Measurements from ENCODE around the gene AMER2. TPM values are rescaled to one million over a fixed set of nuclear protein-coding genes. Genes with fewer than 3 reads are reported as not detected.

Gene AMER2
- polyA plus RNA-seq, 3 donors: 0.31 to 0.43 (median 0.40) TPM

GRCh38 chr13:25153736-25154135 lies 18.4 kb downstream of the AMER2 start:
- DNase-seq: no peak

GRCh38 chr13:25151626-25152195 lies 20.4 kb downstream of the AMER2 start:
- no peak for DNase-seq

GRCh38 chr13:25149711-25150110 lies 22.4 kb downstream of the AMER2 start:
- no peak for DNase-seq

- no peak for DNase-seq
Observed at GRCh38 chr13:25148402-25148771, 23.7 kb downstream of the AMER2 start.

- DNase-seq: no peak
Observed at GRCh38 chr13:25147638-25148401, 24.3 kb downstream of the AMER2 start.

DNA sequence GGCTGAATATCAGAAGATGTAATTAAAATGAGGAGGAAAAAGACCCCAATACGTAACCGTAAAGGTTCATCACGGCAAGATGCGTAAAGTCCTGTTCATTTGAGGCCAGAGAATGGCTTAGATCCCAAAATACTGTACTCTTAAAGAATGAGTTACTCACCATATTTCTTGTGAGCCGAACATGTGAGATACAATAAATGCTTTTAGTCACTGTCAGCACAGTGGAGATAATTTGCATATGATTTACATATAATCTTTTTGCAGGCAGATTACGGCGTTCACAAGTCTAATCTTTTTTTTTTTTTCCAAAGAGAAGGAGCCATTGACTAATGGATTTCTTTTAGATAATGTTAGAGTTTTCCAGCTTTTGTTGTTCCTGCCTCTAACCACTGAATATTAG lies 28.4 kb downstream of the AMER2 start:
- DNase-seq: no peak

DNA sequence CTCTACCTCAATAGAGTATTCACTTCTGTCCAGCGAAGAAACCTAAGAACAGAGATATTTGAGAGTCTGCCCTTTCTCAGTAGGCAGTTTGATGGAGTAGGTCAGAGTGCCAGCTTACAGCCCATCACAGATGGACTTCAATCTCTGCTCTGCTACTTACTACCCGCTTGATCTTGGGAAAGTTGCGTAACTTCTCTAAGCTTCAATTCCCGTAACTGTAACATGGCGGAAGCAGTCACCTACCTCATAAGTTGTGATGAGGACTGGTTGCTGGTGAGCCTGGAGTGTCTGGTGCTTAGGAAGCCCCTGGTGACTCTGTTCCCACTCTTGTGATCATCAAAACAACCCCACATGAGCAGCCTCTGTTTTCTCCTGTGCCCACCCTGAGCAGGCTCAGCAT lies 31.0 kb downstream of the AMER2 start:
- DNase-seq: no peak

DNA sequence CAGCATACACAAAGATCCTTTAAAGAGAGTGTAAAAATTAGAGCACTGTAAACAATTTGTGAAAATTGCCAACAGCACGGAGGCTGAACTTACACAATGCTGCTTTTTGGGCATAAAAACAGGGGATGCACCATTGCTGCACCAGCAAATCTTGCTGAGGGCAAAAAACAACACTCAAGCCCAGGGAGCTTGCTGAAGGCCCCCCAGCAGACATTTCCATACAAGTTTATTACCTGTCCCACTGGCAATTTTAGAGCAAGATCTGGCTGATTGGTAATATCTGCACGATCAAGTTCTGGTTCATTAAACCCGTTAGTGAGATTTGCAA lies 34.3 kb downstream of the AMER2 start:
- no peak for DNase-seq

DNA sequence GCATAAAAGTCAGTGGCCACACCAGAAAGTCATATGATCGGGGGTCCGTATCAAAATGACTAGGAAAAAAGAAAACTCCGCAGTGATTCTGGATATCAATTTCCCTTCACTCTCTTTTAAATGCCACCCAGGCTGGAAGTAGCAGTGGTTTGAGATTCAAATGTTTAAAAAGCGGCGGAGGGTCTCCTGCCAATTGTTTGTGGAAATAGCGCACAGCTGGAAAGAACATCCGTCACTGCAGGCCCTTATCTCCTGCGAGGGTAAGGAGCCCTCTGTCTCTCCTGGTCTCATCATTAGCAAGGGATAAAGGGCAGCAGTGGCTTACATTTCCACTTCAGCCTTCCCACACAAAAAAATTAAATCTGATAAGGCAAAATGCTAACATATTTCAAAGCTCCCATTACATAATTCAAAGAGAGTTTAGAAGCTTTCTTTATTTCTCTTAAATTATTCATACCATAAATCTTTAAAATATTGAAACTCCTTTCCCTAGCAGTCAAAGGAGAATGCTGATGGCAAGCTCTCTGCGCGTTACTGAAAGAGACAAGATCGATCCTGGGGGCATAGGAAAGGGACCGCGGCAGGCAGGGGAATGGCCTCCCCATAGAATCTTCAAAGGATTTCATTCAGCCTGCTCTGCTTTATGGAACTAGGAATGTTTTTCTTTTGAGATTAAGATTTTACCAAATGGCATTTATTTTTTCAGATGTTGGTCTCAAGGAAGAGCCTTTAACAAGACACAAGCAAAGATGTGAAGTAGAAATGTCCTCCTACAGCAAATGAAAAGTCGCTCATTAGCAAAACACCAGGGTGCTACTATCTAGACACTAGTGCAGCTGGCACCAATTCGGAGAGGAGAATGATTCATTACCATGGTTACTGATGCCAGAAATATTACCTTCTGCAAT lies 35.0 kb downstream of the AMER2 start:
- no peak for DNase-seq

DNA sequence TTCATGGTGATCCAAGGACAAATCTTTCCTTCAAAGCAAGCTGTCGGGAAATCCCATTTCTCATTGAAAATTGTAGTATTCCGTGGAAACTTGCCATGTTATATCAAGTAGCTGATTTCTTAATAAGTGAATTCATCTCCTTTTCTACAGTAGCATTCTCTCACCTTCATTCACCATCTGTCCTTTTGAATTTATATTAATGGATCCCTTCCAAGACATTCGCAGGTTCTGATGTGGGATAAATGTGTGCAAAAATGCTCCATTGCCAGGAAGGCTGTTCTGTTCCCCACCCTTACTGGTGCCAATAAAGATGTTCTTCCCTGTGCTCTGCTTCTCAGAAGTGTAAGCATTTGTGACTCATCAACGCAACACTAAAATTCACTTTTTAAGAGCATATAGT lies 36.2 kb downstream of the AMER2 start:
- DNase-seq: no peak

DNA sequence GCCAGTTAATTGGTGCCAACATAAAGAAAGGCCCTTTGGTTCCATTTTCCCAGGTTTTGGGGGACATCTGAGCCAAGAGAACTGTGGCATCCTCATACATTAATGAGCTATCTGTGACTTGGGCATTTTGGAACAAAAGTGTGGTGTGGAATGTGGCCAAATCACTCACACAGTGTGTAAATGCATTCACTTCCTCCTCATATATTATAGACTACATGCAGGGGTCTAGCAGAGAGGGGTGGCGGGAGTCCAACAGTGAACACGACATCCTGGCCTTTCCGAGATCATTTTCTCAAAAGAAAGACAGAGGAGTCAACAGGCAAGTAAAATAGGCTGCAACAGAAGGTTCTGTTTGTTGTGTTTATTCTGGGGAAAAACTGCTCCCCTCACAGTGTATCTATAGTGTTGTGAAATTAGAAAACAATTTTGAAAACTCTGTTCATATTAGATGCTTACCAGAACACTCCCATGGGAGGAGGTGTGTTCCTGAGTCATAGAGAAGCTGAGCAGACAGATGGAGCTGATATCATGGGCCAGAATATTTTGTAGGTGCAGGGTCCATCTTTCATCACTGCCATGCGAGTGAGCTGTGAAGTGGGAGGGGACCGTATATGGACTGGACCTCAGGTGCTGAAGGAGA lies 39.2 kb downstream of the AMER2 start:
- DNase-seq: no peak

GRCh38 chr13:25131881-25132420 lies 40.1 kb downstream of the AMER2 start:
- no peak for DNase-seq

GRCh38 chr13:25130944-25131343 lies 41.1 kb downstream of the AMER2 start:
- no peak for DNase-seq

DNA sequence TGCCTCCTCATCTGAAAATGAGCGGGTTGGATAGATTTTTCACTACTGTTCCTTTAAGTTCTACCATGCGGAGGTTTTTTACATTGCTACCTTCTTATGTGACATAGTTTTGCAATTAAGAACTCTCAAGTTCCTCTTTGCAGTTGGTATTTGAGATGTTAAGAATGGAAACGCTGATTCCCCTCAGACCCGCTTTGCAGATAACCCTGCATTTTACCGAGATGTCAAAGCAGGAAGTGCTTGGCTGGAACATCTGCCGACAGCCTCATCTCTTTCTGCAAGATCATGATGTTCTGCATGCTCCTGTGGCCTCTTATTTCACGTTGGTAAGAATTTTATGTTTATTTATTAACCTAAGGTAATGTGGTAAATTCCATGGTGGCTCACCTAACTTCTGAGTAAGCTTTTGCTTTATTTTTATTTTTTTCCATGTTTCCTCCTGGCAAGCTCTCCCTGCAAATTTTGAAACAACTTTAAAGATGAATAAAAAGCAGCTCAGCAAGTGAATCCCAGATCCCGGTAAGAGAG lies 53.6 kb downstream of the AMER2 start:
- no peak for DNase-seq

DNA sequence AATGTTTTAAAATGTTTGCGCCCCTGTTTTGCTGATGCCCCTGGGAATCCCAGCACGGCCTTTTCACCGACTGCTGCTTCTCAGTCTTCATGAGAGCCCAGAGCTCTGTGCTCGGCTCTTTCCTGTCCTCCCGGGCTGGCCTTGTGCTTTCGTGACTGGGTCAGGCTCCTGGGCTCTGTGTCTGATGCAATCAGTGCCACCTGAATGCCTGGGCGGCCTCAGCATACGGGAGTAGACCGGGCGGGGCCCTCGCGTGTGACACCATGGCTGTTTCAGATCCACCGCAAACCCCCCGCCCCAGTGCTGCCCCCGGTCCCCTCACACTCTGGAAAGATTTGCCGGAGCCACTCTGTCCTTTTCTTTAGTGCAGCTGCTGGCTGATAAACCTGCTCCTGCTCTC lies 54.8 kb downstream of the AMER2 start:
- DNase-seq: no peak

GRCh38 chr13:25116044-25116443 lies 56.0 kb downstream of the AMER2 start:
- no peak for DNase-seq

DNA sequence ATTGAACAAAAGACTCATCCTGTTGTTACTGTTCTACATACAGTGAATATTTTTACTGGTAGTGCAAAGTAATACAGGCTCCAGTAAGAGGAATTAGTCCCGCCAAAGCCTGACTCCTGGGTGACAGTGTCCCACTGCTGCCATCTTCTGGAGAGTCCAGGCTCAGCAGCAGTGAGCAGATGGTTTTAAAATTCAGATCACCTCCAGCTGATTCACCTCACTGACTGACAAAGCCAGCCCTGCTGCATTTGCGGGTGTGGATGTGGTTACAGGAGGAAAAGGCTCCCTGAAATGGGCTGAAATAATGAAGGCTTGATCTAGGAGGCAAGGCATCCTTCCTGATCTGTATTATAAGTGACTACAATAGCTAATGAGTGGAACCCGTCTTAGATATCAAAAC lies 57.9 kb downstream of the AMER2 start:
- peak; percentile 78 for DNase-seq

DNA sequence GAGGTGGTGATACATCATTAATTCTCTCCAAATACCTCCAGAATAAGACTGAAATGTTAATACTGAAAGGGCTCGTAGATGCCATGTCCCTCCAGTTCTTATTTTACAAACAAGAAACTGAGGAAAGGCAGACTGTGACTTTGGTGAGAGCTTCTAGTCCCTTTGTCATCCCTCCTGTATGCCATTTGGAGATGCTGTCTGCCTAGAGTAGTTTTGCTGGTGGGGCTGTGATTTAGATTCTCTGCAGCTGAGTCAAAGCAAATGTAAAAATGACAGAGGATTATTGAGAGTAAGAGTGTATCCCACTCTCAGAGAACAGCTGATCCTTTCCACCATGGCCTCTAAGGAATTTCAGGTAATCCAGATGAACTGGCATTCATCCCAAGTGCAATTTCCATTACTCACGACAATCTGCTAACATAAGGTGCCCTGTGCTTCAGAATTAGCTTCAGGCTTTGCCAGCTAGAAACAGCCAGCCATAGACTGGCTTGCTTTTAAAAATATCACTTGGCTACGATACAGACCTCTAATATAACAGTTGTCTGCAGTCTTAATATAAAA lies 59.3 kb downstream of the AMER2 start:
- no peak for DNase-seq
